MCF 10A (cell line): ENCODE measurements around the gene CFAP65. TPM values are rescaled to one million over a fixed set of nuclear protein-coding genes. Genes with fewer than 3 reads are reported as not detected.

Source experiments
- BruUV-seq: library from RNA; stranded (reverse); fragments of 400-500 nt; replicated peaks from 2 replicates; lab custom pipeline; 2021; lab: Mats Ljungman, UMichigan
- CTCF ChIA-PET: fragments of 300-600 bp; sonication (Branson Sonifier 250); formaldehyde crosslinking; extraction: SDS; loops from one replicate; lab custom pipeline; 2021; ENCODE audit warnings: antibody characterized with exemption, inconsistent platforms; lab: Yijun Ruan, JAX
- POLR2A ChIA-PET: fragments of 300-600, 350-650 bp; sonication (Branson Sonifier 250); formaldehyde crosslinking; extraction: SDS; loops from one replicate; lab custom pipeline; 2020; ENCODE audit warnings: antibody characterized with exemption, inconsistent platforms; lab: Yijun Ruan, JAX
- DNase-seq: peaks from one replicate; pipeline ENCODE4 v3.0.0-alpha.2; 2018; ENCODE audit not compliant: unreplicated experiment
- H3K27ac Mint-ChIP-seq: one replicate; pipeline ENCODE4 v1.8.0; 2022; ENCODE audit warnings: mild to moderate bottlenecking, low read depth, mixed read lengths; ENCODE audit not compliant: unreplicated experiment
- H3K27me3 Mint-ChIP-seq: one replicate; pipeline ENCODE4 v1.8.0; 2022; ENCODE audit warnings: mixed read lengths; ENCODE audit not compliant: insufficient read depth, unreplicated experiment
- H3K36me3 Mint-ChIP-seq: one replicate; pipeline ENCODE4 v1.8.0; 2022; ENCODE audit warnings: mild to moderate bottlenecking, moderate library complexity, mixed read lengths; ENCODE audit not compliant: insufficient read depth, unreplicated experiment
- H3K4me1 Mint-ChIP-seq: one replicate; pipeline ENCODE4 v1.8.0; 2022; ENCODE audit warnings: mixed read lengths; ENCODE audit not compliant: insufficient read depth, unreplicated experiment
- H3K4me3 Mint-ChIP-seq: one replicate; pipeline ENCODE4 v1.8.0; 2022; ENCODE audit warnings: mild to moderate bottlenecking, moderate library complexity, mixed read lengths; ENCODE audit not compliant: unreplicated experiment
- H3K9me3 Mint-ChIP-seq: one replicate; pipeline ENCODE4 v1.8.0; 2022; ENCODE audit warnings: mixed read lengths; ENCODE audit not compliant: unreplicated experiment
- CTCF ChIP-seq: fragments of 200-600 bp; IDR thresholded peaks from one replicate; pipeline ENCODE4 v1.8.0; 2022; ENCODE audit warnings: antibody characterized with exemption, mild to moderate bottlenecking; ENCODE audit not compliant: unreplicated experiment
- intact Hi-C: fragments of 100-400 bp; cut with micrococcal nuclease; formaldehyde crosslinking; loops from 2 replicates; pipeline ENCODE4 v1.14.1; 2022
- total RNA-seq: library from RNA; stranded (reverse); gene quantifications from 2 replicates; pipeline ENCODE4 v1.2.3, GENCODE V29; 2022

The CFAP65 gene
- total RNA-seq, 1 experiment from 2014 or later, result not detected

- Mint-ChIP-seq H3K36me3 (no peaks in the 10 kb centered on the region), H3K9me3 (no peaks in the 10 kb centered on the region), H3K27me3 (peaks cover 78% of the 10 kb centered on the region), H3K4me1 (peaks cover 13% of the 10 kb centered on the region), H3K4me3 (peak overlapping the region; percentile 70), H3K27ac (no peak overlapping the region)
- ChIA-PET POLR2A (interaction anchor here (0.8 kb wide), 1 partner anchor 225 kb away, joined by 3 read pairs; no protein-coding TSS in a partner anchor), CTCF (interaction anchor here (2.5 kb wide), 1 partner anchor 84 kb away, joined by 10 read pairs; no protein-coding TSS in a partner anchor)
- no peak for TF ChIP-seq CTCF
- BruUV-seq, result no TSS peak
- DNase-seq, result no peak
- intact Hi-C loops, result no loop called here
Observed at GRCh38 chr2:218959761-218960308, 81.5 kb downstream of the CFAP65 start.

DNA sequence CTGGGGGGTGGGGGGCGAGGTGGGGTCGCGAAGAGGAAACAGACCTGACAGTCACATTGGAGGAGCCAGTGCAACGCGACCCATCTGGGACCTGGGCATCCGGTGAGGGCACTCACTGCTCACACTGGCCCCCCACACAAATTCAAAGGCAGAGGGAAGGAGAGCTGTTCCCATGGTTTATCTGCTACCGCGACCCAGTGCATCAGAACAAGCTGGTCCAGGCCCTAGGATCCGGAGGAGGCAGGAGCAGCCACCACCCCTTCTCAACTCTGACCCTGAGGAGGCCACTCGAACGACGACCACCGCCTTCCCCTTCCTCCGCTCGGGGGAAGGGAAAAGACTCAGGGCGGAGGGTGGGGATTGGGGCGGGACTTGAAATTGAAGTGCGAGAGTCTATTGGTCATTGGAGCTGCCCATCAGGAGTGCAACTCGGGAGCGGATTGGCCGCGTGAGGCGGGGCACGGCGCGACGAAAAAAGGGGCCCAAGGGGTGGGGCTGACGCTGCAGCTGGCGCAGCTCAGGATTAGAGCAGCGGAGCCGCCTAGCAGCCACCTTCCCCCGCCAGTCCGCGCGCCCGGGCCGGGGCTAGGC, 82.1 kb downstream of the CFAP65 start, which contains the start of gene CDK5R2:
Gene CDK5R2 (plus strand): TSS at position 526 of the 591 bp plus-strand sequence. CDS start 155 bp downstream, outside the sequence.
- POLR2A ChIA-PET, result interaction anchor here (0.8 kb wide), 2 partner anchors 226 to 1750 kb away, joined by 3 read pairs; no protein-coding TSS in a partner anchor
- DNase-seq, result peak; percentile 82
- Mint-ChIP-seq H3K4me3 (peak within 1 kb of the TSS; percentile 70), H3K36me3 (no peaks in the 10 kb centered on the region), H3K27ac (no peak within 1 kb of the TSS), H3K27me3 (peaks cover 80% of the 10 kb centered on the region), H3K9me3 (no peaks in the 10 kb centered on the region), H3K4me1 (peaks cover 13% of the 10 kb centered on the region)
- BruUV-seq, result no TSS peak
- intact Hi-C loops, result no loop called here
- TF ChIP-seq CTCF, result no peak
- CTCF ChIA-PET, result interaction anchor here (0.5 to 2.5 kb wide), 4 partner anchors 24 to 160 kb away, joined by 3 to 10 read pairs (median 4); no protein-coding TSS in a partner anchor

DNA sequence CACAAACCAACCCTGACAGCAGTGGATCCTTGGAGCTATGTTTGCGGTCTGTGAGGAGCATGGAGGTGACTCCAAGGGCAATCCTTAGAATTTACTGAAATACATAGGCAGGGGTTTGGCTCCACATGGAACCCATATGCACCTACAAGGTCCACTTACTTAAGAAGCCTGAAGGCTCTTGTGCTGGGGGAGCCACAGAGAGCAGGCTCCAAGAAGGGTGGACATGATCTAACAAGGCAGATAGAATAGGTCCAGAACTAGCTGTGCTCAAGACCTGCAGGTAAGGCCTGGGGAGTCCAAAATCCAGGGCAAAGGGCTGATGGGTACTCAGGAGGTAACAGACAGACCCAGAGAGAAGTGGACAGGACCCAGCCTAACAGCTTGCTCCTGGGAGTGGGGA, 83.0 kb downstream of the CFAP65 start:
- Mint-ChIP-seq H3K9me3 (no peaks in the 10 kb centered on the region), H3K27ac (no peak overlapping the region), H3K4me3 (no peak overlapping the region), H3K4me1 (peaks cover 6% of the 10 kb centered on the region), H3K27me3 (peaks cover 75% of the 10 kb centered on the region), H3K36me3 (no peaks in the 10 kb centered on the region)
- intact Hi-C loops, result no loop called here
- no peak for TF ChIP-seq CTCF
- no TSS peak for BruUV-seq
- DNase-seq, result no peak
- ChIA-PET CTCF (interaction anchor here (0.6 to 2.5 kb wide), 5 partner anchors 19 to 161 kb away, joined by 3 to 10 read pairs (median 5); no protein-coding TSS in a partner anchor), POLR2A (interaction anchor here (0.6 to 0.8 kb wide), 2 partner anchors 299 to 1749 kb away, joined by 3 to 5 read pairs; partner anchors contain the start of genes BCS1L and ZNF142)

DNA sequence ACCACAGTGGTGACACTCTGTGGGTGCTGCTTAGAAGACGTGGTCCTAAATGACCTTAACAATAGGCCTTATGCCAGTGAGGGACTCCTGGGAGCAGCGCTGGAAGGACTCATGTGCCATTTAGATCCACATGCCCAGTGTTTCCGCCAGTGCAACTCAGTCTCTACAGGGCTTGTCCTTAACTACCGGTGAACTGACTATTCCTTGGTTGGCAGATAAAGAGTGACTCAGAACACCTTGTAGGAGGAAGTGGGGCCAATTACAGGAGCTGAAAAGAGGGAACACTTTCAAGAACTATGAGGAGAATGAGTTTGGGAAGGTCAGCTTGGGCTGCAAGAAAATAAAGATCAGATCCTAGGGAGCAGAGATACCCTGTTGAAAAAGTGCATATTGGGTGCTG, 83.6 kb downstream of the CFAP65 start:
- H3K4me1 Mint-ChIP-seq, result peaks cover 6% of the 10 kb centered on the region
- POLR2A ChIA-PET, result interaction anchor here (0.6 kb wide), 1 partner anchor 298 kb away, joined by 5 read pairs; the partner anchor contains the start of genes BCS1L and ZNF142
- H3K9me3 Mint-ChIP-seq, result no peaks in the 10 kb centered on the region
- CTCF ChIA-PET, result interaction anchor here (0.6 to 2.5 kb wide), 4 partner anchors 20 to 82 kb away, joined by 4 to 10 read pairs (median 6); no protein-coding TSS in a partner anchor
- DNase-seq, result no peak
- H3K36me3 Mint-ChIP-seq, result no peaks in the 10 kb centered on the region
- no peak overlapping the region for H3K27ac Mint-ChIP-seq
- peaks cover 74% of the 10 kb centered on the region for H3K27me3 Mint-ChIP-seq
- TF ChIP-seq CTCF, result no peak
- BruUV-seq, result no TSS peak
- intact Hi-C loops, result no loop called here
- no peak overlapping the region for H3K4me3 Mint-ChIP-seq
